K562 (cell line): ENCODE results near the gene ADORA2B. TPM values are rescaled to one million over a fixed set of nuclear protein-coding genes. Genes with fewer than 3 reads are reported as not detected.
A peak's percentile ranks its signal among the peaks of the same experiment; 100 is the strongest.

Experiments
- CC2D1A ChIP-seq: fragments of 450-650 bp; IDR thresholded peaks from 2 replicates; pipeline ENCODE4 v1.6.1; 2017; ENCODE audit warnings: mild to moderate bottlenecking
- CREB3L1 ChIP-seq: fragments of 450-650 bp; IDR thresholded peaks from 2 replicates; pipeline ENCODE4 v1.6.1; 2014; ENCODE audit warnings: low read depth, mild to moderate bottlenecking, moderate library complexity, borderline replicate concordance
- FOSL1 ChIP-seq: fragments of 200-800 bp; sonication (Bioruptor generic); conservative IDR thresholded peaks from 2 replicates; pipeline ENCODE4 v1.6.1; 2016; ENCODE audit warnings: missing genetic modification characterization, missing compliant biosample characterization
- FOXM1 ChIP-seq, 2 experiments: fragments of 450-650 bp in 1 of 2; sonication (generic) in 1 of 2; formaldehyde crosslinking in 1 of 2; IDR thresholded peaks; 2 replicates each; pipeline versions ENCODE4 v1.6.1 to v1.9.0; 2017 to 2022; ENCODE audit warnings: low read depth in 2 of 2, mild to moderate bottlenecking in 2 of 2, missing genetic modification reagents in 1 of 2, moderate library complexity in 1 of 2
- HNRNPUL1 ChIP-seq: fragments of 200-400 bp; formaldehyde crosslinking; IDR thresholded peaks from 2 replicates; pipeline ENCODE4 v1.6.1; 2017; ENCODE audit warnings: low read length
- JUND ChIP-seq, 2 experiments: IDR thresholded peaks; 2 replicates in 1 of 2; 3 replicates in 1 of 2; pipeline ENCODE4 v1.6.1; 2011; ENCODE audit warnings: borderline replicate concordance in 2 of 2, low read depth in 2 of 2, low read length in 2 of 2, improper control_type of control experiment in 1 of 2, missing biosample characterization in 1 of 2, missing genetic modification characterization in 1 of 2, missing genetic modification reagents in 1 of 2
- KDM1A ChIP-seq, 2 experiments: fragments of 450-650 bp; IDR thresholded peaks; 2 replicates each; pipeline ENCODE4 v1.6.1; 2016; ENCODE audit warnings: mild to moderate bottlenecking in 2 of 2
- KDM5B ChIP-seq: fragments of 200-600 bp; sonication (generic); IDR thresholded peaks from 2 replicates; pipeline ENCODE4 v1.6.1; 2012; ENCODE audit warnings: low read depth, mild to moderate bottlenecking, moderate library complexity, low read length, control low read depth, inconsistent platforms; ENCODE audit not compliant: insufficient replicate concordance
- KHSRP ChIP-seq: fragments of 450-650 bp; IDR thresholded peaks from 2 replicates; pipeline ENCODE4 v1.6.1; 2017
- NFATC3 ChIP-seq: fragments of 450-650 bp; IDR thresholded peaks from 2 replicates; pipeline ENCODE4 v1.6.1; 2017; ENCODE audit warnings: mild to moderate bottlenecking
- NR1H2 ChIP-seq: sonication (generic); formaldehyde crosslinking; IDR thresholded peaks from 2 replicates; pipeline ENCODE4 v1.4.0; 2020; ENCODE audit warnings: mild to moderate bottlenecking, missing genetic modification reagents
- REST ChIP-seq, 2 experiments: fragments of 450-650 bp; formaldehyde crosslinking in 1 of 2; IDR thresholded peaks; 2 replicates each; pipeline versions ENCODE4 v1.4.0 to v1.6.1; 2014 to 2020; ENCODE audit warnings: mild to moderate bottlenecking in 2 of 2, borderline replicate concordance in 1 of 2, low read depth in 1 of 2
- TRIM24 ChIP-seq, 2 experiments: fragments of 450-650 bp; IDR thresholded peaks; 2 replicates each; pipeline ENCODE4 v1.6.1; 2016
- ZBTB34 ChIP-seq: fragments of 250-450 bp; sonication (Bioruptor Pico); IDR thresholded peaks from 2 replicates; pipeline ENCODE4 v1.8.0; 2021; ENCODE audit warnings: mild to moderate bottlenecking, moderate library complexity
- ZNF583 ChIP-seq: fragments of 250-450 bp; sonication (Bioruptor Pico); IDR thresholded peaks from 2 replicates; pipeline ENCODE4 v1.4.0; 2020
- polyA plus RNA-seq, 8 experiments: library from polyadenylated mRNA; depleted of rRNA in 4 of 8; stranded (reverse) in 5 of 8; unstranded in 3 of 8; fragments of >200 nt; fragmentation: Nextera tagmentation in 2 of 8; fragmentation: Illumina TruSeq in 1 of 8; extraction: Ambion mirVana in 2 of 8; extraction: Trizol in 1 of 8; gene quantifications; 2 replicates each; pipeline versions ENCODE4 v1.2.1 to v1.2.3, GENCODE V29; 2011 to 2014; ENCODE audit warnings: inconsistent platforms in 1 of 8, missing spikeins in 1 of 8
- total RNA-seq, 7 experiments: library from RNA; depleted of rRNA in 6 of 7; stranded (reverse); fragments of >200 nt in 6 of 7; fragmentation: Illumina TruSeq in 2 of 7; extraction: Trizol in 2 of 7; gene quantifications; 2 replicates each; pipeline versions ENCODE4 v1.2.1 to v1.2.3, GENCODE V29; 2011 to 2021; ENCODE audit warnings: low replicate concordance in 1 of 7

The ADORA2B gene
- total and polyA plus RNA-seq, 9 of the 15 experiments (the other 6 are each of a cell fraction or from before 2014, with no cell fraction given) = 6.4 to 16.6 (median 10.5) TPM

- TF ChIP-seq REST (IDR thresholded peaks at IDR 0.05; ENCODE audit: borderline replicate concordance) (peak; percentile 3; the same call in 1 of the 2 replicates), REST (CRISPR knock-in tag; IDR thresholded peaks at IDR 0.05; ENCODE audit: low read depth) (no peak), KDM1A (IDR thresholded peaks at IDR 0.05) (no peak), JUND (IDR thresholded peaks at IDR 0.05; ENCODE audit: borderline replicate concordance, low read depth, low read length) (peak; percentile 66), JUND (tag; IDR thresholded peaks at IDR 0.05; ENCODE audit: borderline replicate concordance, low read depth, low read length) (peak; percentile 50; the same call in 1 of the 3 replicates), ZNF583 (no peak), ZBTB34 (CRISPR knock-in tag) (no peak), FOSL1 (tag) (peak; percentile 55), CREB3L1 (0 out of 2 replicates have a peak, but pooled peaks have one; percentile 30), FOXM1 (IDR thresholded peaks at IDR 0.05; ENCODE audit: low read depth) (no peak), FOXM1 (CRISPR knock-in tag; IDR thresholded peaks at IDR 0.05; ENCODE audit: low read depth) (peak; percentile 65; the same call in 1 of the 2 replicates), CC2D1A (peak; percentile 57; the same call in 1 of the 2 replicates), NR1H2 (CRISPR knock-in tag) (peak; percentile 77; the same call in 1 of the 2 replicates), KDM5B (peak; percentile 83), HNRNPUL1 (no peak), KHSRP (peak; percentile 72), NFATC3 (no peak), TRIM24 (IDR thresholded peaks at IDR 0.05) (0 out of 4 replicates have a peak, but pooled peaks of 1 of the 2 experiments have one; percentile 28)
Observed at GRCh38 chr17:15999141-15999973, 54.4 kb downstream of the ADORA2B start, which contains the start of the genes TTC19 and ZSWIM7 (continued).
